ENCODE data around the gene GLYATL1. TPM values are rescaled to one million over a fixed set of nuclear protein-coding genes. Genes with fewer than 3 reads are reported as not detected.

The GLYATL1 gene
- polyA plus RNA-seq, 2 donors, result 0.08 to 0.18 TPM

DNA sequence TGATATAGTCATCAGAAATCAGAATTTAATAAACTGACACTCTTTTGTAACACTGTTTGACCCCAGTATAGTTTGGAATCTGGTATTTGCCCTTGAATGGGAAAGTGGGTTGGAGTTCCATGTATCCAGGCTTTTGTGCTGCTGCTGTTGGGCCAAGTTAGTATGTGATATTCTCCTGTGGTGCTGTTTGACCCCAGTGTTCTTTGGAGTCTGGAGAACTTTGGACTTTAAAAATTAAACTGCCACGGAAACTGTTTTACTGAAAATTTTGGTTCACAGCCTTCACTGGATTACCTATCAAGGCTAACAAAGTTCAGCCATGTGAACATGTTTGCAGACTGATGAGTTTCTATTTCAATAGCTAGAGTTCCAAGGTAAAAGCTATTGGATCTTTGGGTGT lies 740 bp downstream of the GLYATL1 start:
- no peaks in the 10 kb centered on the region for H3K27me3 ChIP-seq (ENCODE audit: control insufficient read depth in 1 of 2, insufficient read depth in 2 of 2, low read length in 2 of 2)
- H3K9me3 ChIP-seq (ENCODE audit: control insufficient read depth in 2 of 2, insufficient read depth in 1 of 2, low read depth in 1 of 2, low read length in 1 of 2), result no peaks in the 10 kb centered on the region
- H3K27ac ChIP-seq (ENCODE audit: low read depth in 2 of 2, low read length in 1 of 2), result no peak overlapping the region
- no peaks in the 10 kb centered on the region for H3K4me1 ChIP-seq (ENCODE audit: control insufficient read depth in 2 of 2, insufficient read depth in 2 of 2, low read length in 1 of 2)
- WGBS, 2 donors, result 91 to 93% methylated on average over 1 of the region's 1 CpG
- no peaks in the 10 kb centered on the region for H3K36me3 ChIP-seq (ENCODE audit: control insufficient read depth in 2 of 2, insufficient read depth in 2 of 2, low read length in 1 of 2)
- no peak overlapping the region for H3K4me3 ChIP-seq (ENCODE audit: low read depth in 1 of 2, low read length in 2 of 2)

DNA sequence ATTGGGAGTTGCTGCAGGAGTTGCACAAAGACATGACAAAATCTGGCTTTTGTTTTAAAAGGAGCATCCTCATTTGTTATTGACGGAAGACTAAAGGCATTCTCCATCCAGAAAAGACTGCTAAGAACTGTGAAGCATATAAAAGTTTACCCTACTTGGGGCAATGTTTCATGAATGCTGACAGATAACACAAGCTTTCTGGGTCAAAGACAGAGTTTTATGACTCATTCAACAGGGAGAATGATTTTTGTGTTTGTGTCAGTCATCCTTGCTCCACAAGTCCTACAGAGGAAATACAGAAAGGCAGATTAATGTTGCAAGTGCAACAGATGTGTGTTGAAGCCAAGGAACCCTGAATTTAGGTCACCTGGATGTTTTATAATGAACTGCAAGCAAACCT lies 2.5 kb downstream of the GLYATL1 start:
- Histone ChIP-seq H3K27me3 (ENCODE audit: control insufficient read depth in 1 of 2, insufficient read depth in 2 of 2, low read length in 2 of 2) (no peaks in the 10 kb centered on the region), H3K4me1 (ENCODE audit: control insufficient read depth in 2 of 2, insufficient read depth in 2 of 2, low read length in 1 of 2) (no peaks in the 10 kb centered on the region), H3K27ac (ENCODE audit: low read depth in 2 of 2, low read length in 1 of 2) (no peak overlapping the region), H3K36me3 (ENCODE audit: control insufficient read depth in 2 of 2, insufficient read depth in 2 of 2, low read length in 1 of 2) (no peaks in the 10 kb centered on the region), H3K4me3 (ENCODE audit: low read depth in 1 of 2, low read length in 2 of 2) (no peak overlapping the region), H3K9me3 (ENCODE audit: control insufficient read depth in 2 of 2, insufficient read depth in 1 of 2, low read depth in 1 of 2, low read length in 1 of 2) (no peaks in the 10 kb centered on the region)
- WGBS, 2 donors, result 97 to 98% methylated on average over 1 of the region's 1 CpG

DNA sequence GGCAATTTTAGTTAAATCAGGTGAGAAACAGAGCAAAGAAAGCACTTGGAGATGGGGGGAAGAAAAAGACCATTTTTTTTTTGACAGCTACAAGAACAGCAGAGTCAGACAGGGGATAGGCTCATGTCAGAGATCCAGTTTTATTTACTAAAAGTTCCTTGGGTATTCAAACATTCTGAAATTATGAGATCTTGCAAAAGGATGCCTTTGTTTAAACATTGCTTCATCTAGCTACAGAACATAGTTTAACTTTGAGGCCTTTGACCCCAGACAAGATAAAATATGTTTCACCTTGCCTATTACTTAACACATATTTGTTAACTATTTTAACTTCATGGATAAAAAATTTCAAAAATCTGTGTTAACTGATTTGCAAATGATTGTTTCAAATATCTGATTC lies 6.4 kb downstream of the GLYATL1 start:
- H3K27ac ChIP-seq (ENCODE audit: low read depth in 2 of 2, low read length in 1 of 2), result no peak overlapping the region
- no peaks in the 10 kb centered on the region for H3K27me3 ChIP-seq (ENCODE audit: control insufficient read depth in 1 of 2, insufficient read depth in 2 of 2, low read length in 2 of 2)
- H3K9me3 ChIP-seq (ENCODE audit: control insufficient read depth in 2 of 2, insufficient read depth in 1 of 2, low read depth in 1 of 2, low read length in 1 of 2), result no peaks in the 10 kb centered on the region
- no peaks in the 10 kb centered on the region for H3K36me3 ChIP-seq (ENCODE audit: control insufficient read depth in 2 of 2, insufficient read depth in 2 of 2, low read length in 1 of 2)
- H3K4me3 ChIP-seq (ENCODE audit: low read depth in 1 of 2, low read length in 2 of 2), result no peak overlapping the region
- H3K4me1 ChIP-seq (ENCODE audit: control insufficient read depth in 2 of 2, insufficient read depth in 2 of 2, low read length in 1 of 2), result no peaks in the 10 kb centered on the region

DNA sequence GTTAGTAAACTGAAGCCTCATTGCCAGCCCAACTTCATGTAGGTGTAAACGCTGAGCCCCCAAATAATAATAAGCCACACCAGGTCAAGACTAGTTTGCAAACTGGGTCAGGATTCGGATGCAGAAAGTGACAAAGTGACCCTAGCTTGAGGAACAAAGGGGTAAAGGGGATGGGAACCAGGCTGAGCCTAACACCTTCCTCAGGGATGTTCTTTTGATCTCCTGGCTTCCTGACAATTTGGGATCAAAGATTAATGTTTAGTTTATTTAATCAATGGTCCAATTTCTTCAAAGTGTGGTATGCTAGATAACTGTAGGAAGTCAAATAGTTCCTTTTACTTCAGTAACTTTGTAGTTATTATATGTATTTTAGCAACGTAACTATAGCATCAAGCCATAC lies 9.9 kb downstream of the GLYATL1 start:
- H3K4me1 ChIP-seq (ENCODE audit: control insufficient read depth in 2 of 2, insufficient read depth in 2 of 2, low read length in 1 of 2), result no peaks in the 10 kb centered on the region
- H3K9me3 ChIP-seq (ENCODE audit: control insufficient read depth in 2 of 2, insufficient read depth in 1 of 2, low read depth in 1 of 2, low read length in 1 of 2), result no peaks in the 10 kb centered on the region
- H3K27me3 ChIP-seq (ENCODE audit: control insufficient read depth in 1 of 2, insufficient read depth in 2 of 2, low read length in 2 of 2), result no peaks in the 10 kb centered on the region
- WGBS, 2 donors, result 77 to 81% methylated on average over 3 of the region's 3 CpGs
- H3K36me3 ChIP-seq (ENCODE audit: control insufficient read depth in 2 of 2, insufficient read depth in 2 of 2, low read length in 1 of 2), result no peaks in the 10 kb centered on the region
- H3K4me3 ChIP-seq (ENCODE audit: low read depth in 1 of 2, low read length in 2 of 2), result no peak overlapping the region
- H3K27ac ChIP-seq (ENCODE audit: low read depth in 2 of 2, low read length in 1 of 2), result no peak overlapping the region

DNA sequence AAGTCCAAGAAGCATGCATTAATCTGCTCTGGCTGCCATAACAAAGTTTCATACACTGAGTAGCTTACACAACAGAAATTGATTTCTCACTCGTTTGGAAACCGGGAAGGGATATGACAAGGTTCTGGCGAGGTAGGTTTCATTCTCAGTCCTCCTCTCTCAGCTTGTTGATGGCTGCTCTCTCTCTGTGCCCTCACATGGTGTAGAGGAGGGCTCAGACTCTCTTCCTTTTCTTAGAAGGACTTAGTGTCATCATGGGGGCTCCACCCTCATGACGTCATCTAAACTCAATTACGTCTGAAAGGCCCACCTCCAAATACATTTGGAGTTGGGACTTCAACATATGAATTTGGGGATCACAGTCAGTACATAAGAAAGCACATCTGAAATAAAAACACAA lies 18.6 kb downstream of the GLYATL1 start:
- no peaks in the 10 kb centered on the region for H3K4me1 ChIP-seq (ENCODE audit: control insufficient read depth in 2 of 2, insufficient read depth in 2 of 2, low read length in 1 of 2)
- H3K9me3 ChIP-seq (ENCODE audit: control insufficient read depth in 2 of 2, insufficient read depth in 1 of 2, low read depth in 1 of 2, low read length in 1 of 2), result no peaks in the 10 kb centered on the region
- WGBS, 2 donors, result 61% methylated on average over 5 of the region's 5 CpGs
- no peak overlapping the region for H3K27ac ChIP-seq (ENCODE audit: low read depth in 2 of 2, low read length in 1 of 2)
- H3K4me3 ChIP-seq (ENCODE audit: low read depth in 1 of 2, low read length in 2 of 2), result no peak overlapping the region
- no peaks in the 10 kb centered on the region for H3K27me3 ChIP-seq (ENCODE audit: control insufficient read depth in 1 of 2, insufficient read depth in 2 of 2, low read length in 2 of 2)
- no peaks in the 10 kb centered on the region for H3K36me3 ChIP-seq (ENCODE audit: control insufficient read depth in 2 of 2, insufficient read depth in 2 of 2, low read length in 1 of 2)

DNA sequence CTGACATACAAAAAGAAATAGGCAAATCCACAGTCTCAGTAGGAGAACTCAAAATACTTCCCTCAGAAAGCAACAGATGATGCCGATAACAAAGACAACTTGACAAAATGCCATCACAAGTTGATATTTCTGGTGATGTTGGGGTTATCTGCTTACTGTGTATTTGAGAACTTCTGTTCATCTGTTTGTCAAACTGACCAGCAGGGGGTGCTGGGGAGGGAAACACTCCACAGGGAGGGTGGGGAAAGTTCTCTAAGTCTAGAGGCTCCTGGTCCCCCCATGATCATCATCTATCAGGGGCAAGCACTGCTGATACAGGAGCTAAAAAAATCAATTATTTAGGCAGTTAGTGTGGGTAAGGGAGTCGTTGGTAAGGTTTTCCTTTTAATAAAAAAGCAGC lies 19.2 kb downstream of the GLYATL1 start:
- Histone ChIP-seq H3K4me1 (ENCODE audit: control insufficient read depth in 2 of 2, insufficient read depth in 2 of 2, low read length in 1 of 2) (no peaks in the 10 kb centered on the region), H3K36me3 (ENCODE audit: control insufficient read depth in 2 of 2, insufficient read depth in 2 of 2, low read length in 1 of 2) (no peaks in the 10 kb centered on the region), H3K4me3 (ENCODE audit: low read depth in 1 of 2, low read length in 2 of 2) (no peak overlapping the region), H3K27me3 (ENCODE audit: control insufficient read depth in 1 of 2, insufficient read depth in 2 of 2, low read length in 2 of 2) (no peaks in the 10 kb centered on the region), H3K9me3 (ENCODE audit: control insufficient read depth in 2 of 2, insufficient read depth in 1 of 2, low read depth in 1 of 2, low read length in 1 of 2) (no peaks in the 10 kb centered on the region), H3K27ac (ENCODE audit: low read depth in 2 of 2, low read length in 1 of 2) (no peak overlapping the region)
- WGBS, 2 donors, result 50 to 60% methylated on average over 2 of the region's 2 CpGs

DNA sequence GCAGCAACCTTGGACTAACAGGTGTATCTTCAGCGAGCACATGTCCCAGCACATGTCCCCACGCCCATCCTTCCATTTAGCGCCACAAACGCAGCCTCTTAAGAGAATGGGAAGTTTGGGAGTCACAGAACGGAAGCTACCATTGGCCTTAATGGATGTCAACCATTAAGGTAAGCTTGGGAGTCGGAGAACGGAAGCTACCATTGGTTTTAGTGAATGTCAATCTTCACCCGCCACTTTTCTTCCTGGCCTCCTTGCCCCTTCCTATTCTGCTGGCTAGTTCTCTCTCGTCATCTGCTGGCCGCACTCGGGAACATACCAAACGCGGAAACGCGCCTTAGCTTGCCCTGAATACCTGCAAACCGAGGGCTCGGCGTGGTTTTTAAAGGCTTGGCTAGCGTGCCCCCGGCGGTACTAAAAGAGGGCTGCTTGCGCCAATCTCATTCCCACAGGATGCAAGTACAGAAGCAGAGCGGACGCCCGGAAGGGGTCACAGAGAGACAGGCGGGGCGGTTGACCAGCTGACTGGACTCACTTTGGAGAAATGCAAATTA lies 24.3 kb downstream of the GLYATL1 start:
- WGBS, 2 donors, result 22 to 32% methylated on average over 27 of the region's 27 CpGs
- Histone ChIP-seq H3K9me3 (ENCODE audit: control insufficient read depth in 2 of 2, insufficient read depth in 1 of 2, low read depth in 1 of 2, low read length in 1 of 2) (no peaks in the 10 kb centered on the region), H3K4me1 (ENCODE audit: control insufficient read depth in 2 of 2, insufficient read depth in 2 of 2, low read length in 1 of 2) (no peaks in the 10 kb centered on the region), H3K27me3 (ENCODE audit: control insufficient read depth in 1 of 2, insufficient read depth in 2 of 2, low read length in 2 of 2) (no peaks in the 10 kb centered on the region), H3K27ac (ENCODE audit: low read depth in 2 of 2, low read length in 1 of 2) (peak overlapping the region in 1 of 2 donors; percentile 23), H3K36me3 (ENCODE audit: control insufficient read depth in 2 of 2, insufficient read depth in 2 of 2, low read length in 1 of 2) (no peaks in the 10 kb centered on the region), H3K4me3 (ENCODE audit: low read depth in 1 of 2, low read length in 2 of 2) (peak overlapping the region; percentile 5 to 39)

DNA sequence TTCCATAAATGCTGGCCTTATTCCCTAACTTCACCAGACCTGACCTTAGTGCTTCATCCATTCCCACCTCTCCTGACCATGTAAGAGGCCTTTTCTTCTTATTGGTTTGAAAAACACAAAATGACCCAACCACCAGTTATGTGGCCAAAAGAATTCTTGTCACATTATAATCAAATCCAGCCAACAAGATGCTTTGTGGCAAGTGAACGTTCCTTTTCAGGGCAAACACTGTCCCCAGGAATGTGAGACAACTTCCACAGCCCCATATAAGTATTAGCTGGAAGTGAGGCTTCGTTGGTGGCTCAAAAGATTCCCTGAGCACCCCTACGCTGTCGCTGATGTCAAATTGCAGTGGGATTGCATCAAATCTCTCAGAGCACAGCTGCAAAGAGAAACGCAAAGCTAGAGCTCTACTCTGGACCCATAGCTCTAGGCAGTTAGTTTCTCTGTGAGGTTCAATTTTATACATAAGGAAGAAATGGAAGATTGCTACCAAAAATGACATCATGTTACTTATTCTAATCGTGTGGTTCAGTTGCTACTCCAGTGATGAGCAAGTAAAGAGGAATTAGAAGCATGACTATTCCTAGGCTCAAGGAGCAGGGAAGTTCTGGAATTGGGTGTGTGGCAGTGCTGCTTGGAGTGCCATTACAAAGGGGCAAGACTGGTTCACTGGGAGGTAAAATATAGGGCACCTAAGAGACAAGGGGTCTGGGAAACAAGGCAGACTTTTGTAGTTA lies 26.1 kb downstream of the GLYATL1 start:
- Histone ChIP-seq H3K27me3 (ENCODE audit: control insufficient read depth in 1 of 2, insufficient read depth in 2 of 2, low read length in 2 of 2) (no peaks in the 10 kb centered on the region), H3K4me1 (ENCODE audit: control insufficient read depth in 2 of 2, insufficient read depth in 2 of 2, low read length in 1 of 2) (no peaks in the 10 kb centered on the region), H3K9me3 (ENCODE audit: control insufficient read depth in 2 of 2, insufficient read depth in 1 of 2, low read depth in 1 of 2, low read length in 1 of 2) (no peaks in the 10 kb centered on the region), H3K4me3 (ENCODE audit: low read depth in 1 of 2, low read length in 2 of 2) (no peak overlapping the region), H3K36me3 (ENCODE audit: control insufficient read depth in 2 of 2, insufficient read depth in 2 of 2, low read length in 1 of 2) (no peaks in the 10 kb centered on the region), H3K27ac (ENCODE audit: low read depth in 2 of 2, low read length in 1 of 2) (no peak overlapping the region)
- WGBS, 2 donors, result 66 to 72% methylated on average over 6 of the region's 6 CpGs

DNA sequence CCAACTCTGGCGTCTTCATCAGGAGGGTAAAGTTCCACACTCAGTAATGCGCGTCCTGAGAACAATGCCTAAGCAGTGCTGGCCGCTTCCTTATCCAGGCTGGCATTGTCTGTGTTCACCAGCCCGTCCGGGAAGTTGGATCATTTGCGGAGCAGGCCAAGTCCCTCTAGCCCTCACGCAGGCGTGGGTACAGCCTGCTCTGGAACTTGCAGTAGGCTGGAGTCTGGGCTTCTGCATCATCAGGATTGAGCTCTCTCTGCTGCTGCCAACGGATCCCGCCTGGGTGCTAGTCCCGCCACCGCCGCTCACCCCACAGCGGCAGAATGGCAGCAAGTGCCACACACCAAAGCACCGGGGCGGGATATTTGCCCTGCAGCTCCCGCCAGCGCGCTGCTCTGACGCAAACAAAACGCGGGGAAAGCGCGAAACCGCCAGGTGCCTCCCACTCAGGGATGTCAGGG lies 29.0 kb downstream of the GLYATL1 start:
- no peak overlapping the region for H3K4me3 ChIP-seq (ENCODE audit: low read depth in 1 of 2, low read length in 2 of 2)
- no peaks in the 10 kb centered on the region for H3K4me1 ChIP-seq (ENCODE audit: control insufficient read depth in 2 of 2, insufficient read depth in 2 of 2, low read length in 1 of 2)
- peaks cover 3 to 4% of the 10 kb centered on the region in 2 donors for H3K9me3 ChIP-seq (ENCODE audit: control insufficient read depth in 2 of 2, insufficient read depth in 1 of 2, low read depth in 1 of 2, low read length in 1 of 2)
- 35 to 43% methylated on average over 26 of the region's 26 CpGs for WGBS, 2 donors
- no peaks in the 10 kb centered on the region for H3K27me3 ChIP-seq (ENCODE audit: control insufficient read depth in 1 of 2, insufficient read depth in 2 of 2, low read length in 2 of 2)
- H3K27ac ChIP-seq (ENCODE audit: low read depth in 2 of 2, low read length in 1 of 2), result no peak overlapping the region
- no peaks in the 10 kb centered on the region for H3K36me3 ChIP-seq (ENCODE audit: control insufficient read depth in 2 of 2, insufficient read depth in 2 of 2, low read length in 1 of 2)

DNA sequence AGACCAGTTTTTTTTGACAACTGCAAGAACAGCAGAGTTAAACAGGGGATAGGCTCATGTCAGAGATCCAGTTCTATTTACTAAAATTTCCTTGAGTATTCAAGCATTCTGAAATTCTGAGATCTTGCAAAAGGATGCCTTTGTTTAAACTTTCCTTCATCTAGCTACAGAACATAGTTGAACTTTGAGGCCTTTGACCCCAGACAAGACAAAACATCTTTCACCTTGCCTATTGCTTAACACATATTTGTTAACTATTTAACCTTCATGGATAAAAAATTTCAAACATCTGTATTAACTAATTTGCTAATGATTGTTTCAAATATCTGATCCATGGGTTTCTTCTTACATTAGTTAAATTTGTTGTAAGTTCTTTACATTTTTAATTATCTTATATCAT lies 38.2 kb downstream of the GLYATL1 start:
- no peaks in the 10 kb centered on the region for H3K27me3 ChIP-seq (ENCODE audit: control insufficient read depth in 1 of 2, insufficient read depth in 2 of 2, low read length in 2 of 2)
- no peaks in the 10 kb centered on the region for H3K4me1 ChIP-seq (ENCODE audit: control insufficient read depth in 2 of 2, insufficient read depth in 2 of 2, low read length in 1 of 2)
- H3K9me3 ChIP-seq (ENCODE audit: control insufficient read depth in 2 of 2, insufficient read depth in 1 of 2, low read depth in 1 of 2, low read length in 1 of 2), result peaks cover 2 to 4% of the 10 kb centered on the region in 2 donors
- H3K36me3 ChIP-seq (ENCODE audit: control insufficient read depth in 2 of 2, insufficient read depth in 2 of 2, low read length in 1 of 2), result no peaks in the 10 kb centered on the region
- H3K4me3 ChIP-seq (ENCODE audit: low read depth in 1 of 2, low read length in 2 of 2), result no peak overlapping the region
- no peak overlapping the region for H3K27ac ChIP-seq (ENCODE audit: low read depth in 2 of 2, low read length in 1 of 2)
